ENCODE data around the gene TCIRG1.
A peak's percentile ranks its signal among the peaks of the same experiment; 100 is the strongest.

TCIRG1 gene

GRCh38 chr11:68042219-68043028, 3.6 kb downstream of the TCIRG1 start:
- Histone ChIP-seq H3K36me3 (ENCODE audit: low read depth) (0 out of 2 replicates have a peak, but pooled peaks cover 11% of the 10 kb centered on the region), H3K27me3 (ENCODE audit: insufficient read depth, poor library complexity, severe bottlenecking) (no peaks in the 10 kb centered on the region), H3K4me3 (ENCODE audit: severe bottlenecking) (no peak overlapping the region), H3K4me1 (ENCODE audit: insufficient read depth, poor library complexity, severe bottlenecking) (peaks cover 4% of the 10 kb centered on the region), H3K9me3 (ENCODE audit: severe bottlenecking) (no peaks in the 10 kb centered on the region), H3K27ac (ENCODE audit: poor library complexity, severe bottlenecking) (no peak overlapping the region)
- DNase-seq (ENCODE audit: low spot score) (peak; percentile 60), ATAC-seq (ENCODE audit: low read depth) (no peak)
- no peak for TF ChIP-seq CTCF (IDR thresholded peaks at IDR 0.05; ENCODE audit: poor library complexity, severe bottlenecking)

GRCh38 chr11:68043029-68043348, 4.2 kb downstream of the TCIRG1 start:
- no peak for ATAC-seq (ENCODE audit: low read depth)
- no peaks in the 10 kb centered on the region for H3K27me3 ChIP-seq (ENCODE audit: insufficient read depth, poor library complexity, severe bottlenecking)
- no peak overlapping the region for H3K4me3 ChIP-seq (ENCODE audit: severe bottlenecking)
- H3K9me3 ChIP-seq (ENCODE audit: severe bottlenecking), result no peaks in the 10 kb centered on the region
- TF ChIP-seq CTCF (IDR thresholded peaks at IDR 0.05; ENCODE audit: poor library complexity, severe bottlenecking), result no peak
- DNase-seq (ENCODE audit: low spot score), result no peak
- peaks cover 4% of the 10 kb centered on the region for H3K4me1 ChIP-seq (ENCODE audit: insufficient read depth, poor library complexity, severe bottlenecking)
- no peak overlapping the region for H3K27ac ChIP-seq (ENCODE audit: poor library complexity, severe bottlenecking)
- H3K36me3 ChIP-seq (ENCODE audit: low read depth), result 0 out of 2 replicates have a peak, but pooled peaks cover 14% of the 10 kb centered on the region

- no peak overlapping the region for H3K27ac ChIP-seq (ENCODE audit: poor library complexity, severe bottlenecking)
- peaks cover 16% of the 10 kb centered on the region for H3K36me3 ChIP-seq (ENCODE audit: low read depth)
- H3K27me3 ChIP-seq (ENCODE audit: insufficient read depth, poor library complexity, severe bottlenecking), result no peaks in the 10 kb centered on the region
- no peak overlapping the region for H3K4me3 ChIP-seq (ENCODE audit: severe bottlenecking)
- TF ChIP-seq CTCF (IDR thresholded peaks at IDR 0.05; ENCODE audit: poor library complexity, severe bottlenecking), result no peak
- peaks cover 4% of the 10 kb centered on the region for H3K4me1 ChIP-seq (ENCODE audit: insufficient read depth, poor library complexity, severe bottlenecking)
- no peaks in the 10 kb centered on the region for H3K9me3 ChIP-seq (ENCODE audit: severe bottlenecking)
- no peak for ATAC-seq (ENCODE audit: low read depth)
- peak; percentile 52 for DNase-seq (ENCODE audit: low spot score)
Measured at GRCh38 chr11:68043349-68044144, 4.7 kb downstream of the TCIRG1 start.

- Histone ChIP-seq H3K4me3 (ENCODE audit: severe bottlenecking) (no peak overlapping the region), H3K27me3 (ENCODE audit: insufficient read depth, poor library complexity, severe bottlenecking) (no peaks in the 10 kb centered on the region), H3K4me1 (ENCODE audit: insufficient read depth, poor library complexity, severe bottlenecking) (peaks cover 4% of the 10 kb centered on the region), H3K9me3 (ENCODE audit: severe bottlenecking) (no peaks in the 10 kb centered on the region), H3K36me3 (ENCODE audit: low read depth) (peaks cover 23% of the 10 kb centered on the region), H3K27ac (ENCODE audit: poor library complexity, severe bottlenecking) (no peak overlapping the region)
- TF ChIP-seq CTCF (IDR thresholded peaks at IDR 0.05; ENCODE audit: poor library complexity, severe bottlenecking), result no peak
- ATAC-seq (ENCODE audit: low read depth), result no peak
- DNase-seq (ENCODE audit: low spot score), result peak; percentile 53
Measured at GRCh38 chr11:68044145-68044813, 5.5 kb downstream of the TCIRG1 start.
